IPS DF 6.9 (cell line): ENCODE results near the gene FGD6.

ENCODE experiments used
- DNase-seq: peaks from one replicate; pipeline ENCODE4 v3.0.0-alpha.2; 2013; ENCODE audit warnings: low read depth, low spot score
- H3K27ac ChIP-seq: one replicate; pipeline ENCODE4 v1.5.1; 2013; ENCODE audit warnings: low read length, control low read depth
- H3K27me3 ChIP-seq: 2 replicates; pipeline ENCODE4 v1.6.1; 2013; ENCODE audit warnings: mild to moderate bottlenecking, low read length; ENCODE audit not compliant: control insufficient read depth, insufficient read depth
- H3K36me3 ChIP-seq: 2 replicates; pipeline ENCODE4 v1.6.1; 2013; ENCODE audit warnings: low read length; ENCODE audit not compliant: control insufficient read depth, insufficient read depth
- H3K4me1 ChIP-seq: 2 replicates; pipeline ENCODE4 v1.6.1; 2013; ENCODE audit warnings: low read length; ENCODE audit not compliant: control insufficient read depth, insufficient read depth
- H3K4me3 ChIP-seq: 2 replicates; pipeline ENCODE4 v1.5.1; 2013; ENCODE audit warnings: mild to moderate bottlenecking, low read length
- H3K9me3 ChIP-seq: 2 replicates; pipeline ENCODE4 v1.6.1; 2013; ENCODE audit warnings: low read length, inconsistent platforms; ENCODE audit not compliant: control insufficient read depth, insufficient read depth
- WGBS: extraction: QIAGEN DNeasy Blood & Tissue Kit; methylation state at CpG from one replicate; pipeline ENCODE4 v1.1.7; 2013; ENCODE audit warnings: mixed read lengths, missing lambda C conversion rate; ENCODE audit not compliant: insufficient read length, insufficient coverage; 5-methylcytosine and 5-hydroxymethylcytosine counted together

Gene FGD6

DNA sequence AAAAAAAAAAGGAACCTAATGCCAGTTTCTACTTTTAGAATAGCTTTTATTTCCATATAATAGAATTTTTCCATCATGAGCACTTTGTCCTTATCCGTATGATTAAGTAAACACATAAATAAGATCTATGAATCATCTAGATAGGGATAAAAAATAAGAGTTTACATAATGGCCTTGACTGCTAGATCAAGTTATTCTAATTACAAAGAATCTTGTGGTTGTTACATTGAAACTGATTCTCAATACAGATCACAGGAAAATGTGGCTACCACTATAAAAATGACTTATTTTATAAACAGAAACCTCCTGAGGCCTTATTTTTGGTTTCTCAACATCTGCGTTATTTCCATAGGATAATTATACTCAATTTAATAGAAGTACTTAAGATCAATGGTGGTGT lies 179.4 kb downstream of the FGD6 start:
- no peak for DNase-seq
- no peaks in the 10 kb centered on the region for H3K27me3 ChIP-seq
- no peak overlapping the region for H3K27ac ChIP-seq
- no peaks in the 10 kb centered on the region for H3K4me1 ChIP-seq
- H3K36me3 ChIP-seq = peaks cover 6% of the 10 kb centered on the region; the same call in 1 of the 2 replicates
- H3K9me3 ChIP-seq = no peaks in the 10 kb centered on the region
- no CpG with 5 or more reads among the region's 2 CpGs for WGBS
- no peak overlapping the region for H3K4me3 ChIP-seq

DNA sequence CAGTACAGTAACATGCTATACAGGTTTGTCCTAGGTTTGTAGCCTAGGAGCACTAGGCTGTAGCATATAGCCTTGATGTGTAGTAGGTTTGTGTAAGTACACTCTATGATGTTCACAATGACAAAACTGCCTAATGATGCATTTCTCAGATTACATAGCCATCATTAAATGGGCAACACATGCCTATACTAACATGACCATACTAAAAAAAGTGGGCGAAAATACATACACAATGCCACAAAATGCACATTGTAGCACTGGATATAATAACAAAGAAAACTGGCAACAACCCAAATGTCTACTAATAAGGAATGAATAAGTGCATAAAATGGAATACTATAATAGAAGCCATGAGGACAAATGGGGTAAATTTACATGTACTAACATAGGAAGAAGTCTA lies 182.5 kb downstream of the FGD6 start:
- WGBS = no CpG with 5 or more reads among the region's 1 CpG
- Histone ChIP-seq H3K36me3 (peaks cover 8% of the 10 kb centered on the region; the same call in 1 of the 2 replicates), H3K27ac (no peak overlapping the region), H3K4me1 (no peaks in the 10 kb centered on the region), H3K27me3 (no peaks in the 10 kb centered on the region), H3K4me3 (no peak overlapping the region), H3K9me3 (no peaks in the 10 kb centered on the region)
- no peak for DNase-seq
